HEK293T (cell line): ENCODE measurements around the gene FAM151A.

ENCODE experiments used
- BHLHE40 ChIP-seq: fragments of 450-650 bp; IDR thresholded peaks from 2 replicates; pipeline ENCODE4 v1.6.1; 2016; ENCODE audit warnings: mild to moderate bottlenecking, moderate library complexity, borderline replicate concordance
- ELF4 ChIP-seq: fragments of 450-650 bp; IDR thresholded peaks from 2 replicates; pipeline ENCODE4 v1.6.1; 2017; ENCODE audit warnings: antibody characterized with exemption
- FOXA1 ChIP-seq: fragments of 450-650 bp; IDR thresholded peaks from 2 replicates; pipeline ENCODE4 v1.6.1; 2016; ENCODE audit warnings: mild to moderate bottlenecking
- FOXM1 ChIP-seq: fragments of 450-650 bp; IDR thresholded peaks from 2 replicates; pipeline ENCODE4 v1.6.1; 2017; ENCODE audit warnings: mild to moderate bottlenecking, borderline replicate concordance
- HDGF ChIP-seq: fragments of 450-650 bp; IDR thresholded peaks from 2 replicates; pipeline ENCODE4 v1.6.1; 2017; ENCODE audit warnings: antibody characterized with exemption, borderline replicate concordance
- LEF1 ChIP-seq: fragments of 450-650 bp; IDR thresholded peaks from 2 replicates; pipeline ENCODE4 v1.6.1; 2017; ENCODE audit warnings: mild to moderate bottlenecking, borderline replicate concordance
- NFRKB ChIP-seq: fragments of 450-650 bp; IDR thresholded peaks from 2 replicates; pipeline ENCODE4 v1.6.1; 2016; ENCODE audit warnings: mild to moderate bottlenecking, moderate library complexity
- SP1 ChIP-seq: fragments of 450-650 bp; IDR thresholded peaks from 2 replicates; pipeline ENCODE4 v1.6.1; 2017
- TARDBP ChIP-seq: fragments of 450-650 bp; IDR thresholded peaks from 2 replicates; pipeline ENCODE4 v1.6.1; 2016
- ZNF384 ChIP-seq: fragments of 450-650 bp; IDR thresholded peaks from 2 replicates; pipeline ENCODE4 v1.6.1; 2016

- TF ChIP-seq TARDBP (no peak), HDGF (no peak), NFRKB (no peak), ELF4 (no peak), LEF1 (no peak), SP1 (no peak), ZNF384 (no peak), BHLHE40 (no peak), FOXA1 (no peak), FOXM1 (no peak)
Measured at GRCh38 chr1:54591127-54591756, 32.1 kb downstream of the FAM151A start.
